ENCODE results near the gene RASL12. TPM values are rescaled to one million over a fixed set of nuclear protein-coding genes. Genes with fewer than 3 reads are reported as not detected.

RASL12 gene
- total and polyA plus RNA-seq, 2 of the 8 experiments (the other 6 are each of a cell fraction or from before 2014, with no cell fraction given), result 9.5 to 10.3 TPM

GRCh38 chr15:65077981-65078352 is 10.2 kb upstream of the RASL12 start:
- Histone ChIP-seq H2BK20ac (ENCODE audit: low read length) (peak overlapping the region; percentile 90; the same call in 1 of the 2 replicates), H3K9ac (replicated peaks in 1 of 4; ENCODE audit: extremely low read depth in 1 of 4, low read depth in 3 of 4, low read length in 3 of 4) (no peak overlapping the region), H2BK12ac (ENCODE audit: low read depth, low read length) (peak overlapping the region; percentile 90; the same call in 1 of the 2 replicates), H2BK15ac (ENCODE audit: low read length) (0 out of 2 replicates have a peak overlapping the region, but pooled peaks have one; percentile 61), H2BK120ac (replicated peaks; ENCODE audit: low read depth, low read length) (no peak overlapping the region), H3K14ac (ENCODE audit: insufficient read length) (no peak overlapping the region), H4K5ac (ENCODE audit: insufficient read length, low read depth, low read length) (no peak overlapping the region), H3K56ac (replicated peaks; ENCODE audit: insufficient read length, low read depth, low read length) (no peak overlapping the region), H3K79me2 (ENCODE audit: control insufficient read depth in 1 of 2, insufficient read depth in 2 of 2, low read length in 2 of 2) (no peaks in the 10 kb centered on the region), H4K91ac (replicated peaks; ENCODE audit: insufficient read length, low read length) (peak overlapping the region; percentile 34), H3K4me2 (ENCODE audit: insufficient read depth in 1 of 2, low read depth in 2 of 2, low read length in 2 of 2) (0 out of 4 replicates have a peak overlapping the region, but pooled peaks of 1 of the 2 experiments have one; percentile 39), H3K27ac (ENCODE audit: low read depth, low read length) (no peak overlapping the region), H3K23me2 (ENCODE audit: low read depth, low read length) (no peaks in the 10 kb centered on the region; the same call in 1 of the 2 replicates), H3K9me3 (ENCODE audit: insufficient read depth in 2 of 2, low read depth in 1 of 2, low read length in 1 of 2) (peaks cover 0 to 3% of the 10 kb centered on the region in 2 experiments; a peak in 1 of 4 replicates), H3K79me1 (ENCODE audit: low read depth, low read length) (no peaks in the 10 kb centered on the region), H3K27me3 (replicated peaks in 1 of 4; ENCODE audit: control insufficient read depth in 3 of 4, extremely low read depth in 1 of 4, insufficient read depth in 3 of 4, low read length in 3 of 4) (peaks cover 0 to 9% (median 8%) of the 10 kb centered on the region in 4 experiments; a peak in 5 of 7 replicates), H3K18ac (ENCODE audit: extremely low read depth, low read length) (no peak overlapping the region), H3K4ac (replicated peaks; ENCODE audit: insufficient read length, low read depth, low read length) (peak overlapping the region; percentile 15), H2AFZ (ENCODE audit: low read length) (peak overlapping the region; percentile 36; the same call in 1 of the 2 replicates), H2BK5ac (ENCODE audit: low read depth, low read length) (no peak overlapping the region), H3K23ac (ENCODE audit: insufficient read length) (no peak overlapping the region), H2AK5ac (ENCODE audit: low read depth, low read length) (no peak overlapping the region), H3K4me3 (ENCODE audit: extremely low read depth in 1 of 4, insufficient read depth in 2 of 4, low read depth in 3 of 4, low read length in 4 of 4) (no peak overlapping the region), H3K36me3 (ENCODE audit: control insufficient read depth in 2 of 4, insufficient read depth in 4 of 4, low read length in 3 of 4) (no peaks in the 10 kb centered on the region), H4K8ac (ENCODE audit: extremely low read depth, insufficient read depth, low read length) (peak overlapping the region; percentile 79; the same call in 1 of the 2 replicates), H4K20me1 (replicated peaks in 1 of 2; ENCODE audit: control insufficient read depth in 1 of 2, insufficient read depth in 2 of 2, low read length in 2 of 2) (no peaks in the 10 kb centered on the region), H3K4me1 (replicated peaks in 1 of 4; ENCODE audit: control insufficient read depth in 3 of 4, insufficient read depth in 4 of 4, low read length in 3 of 4) (peaks cover 3 to 13% (median 7%) of the 10 kb centered on the region in 4 experiments; a peak in 5 of 7 replicates)
- ChIA-PET CTCF (ENCODE audit: partially characterized antibody) (interaction anchor here (0.7 to 32.9 kb wide), 14 partner anchors 7 to 94 kb away, joined by 3 to 1213 read pairs (median 6); partner anchors contain the start of genes RASL12 and SLC51B), POLR2A (ENCODE audit: partially characterized antibody) (interaction anchor here (0.9 to 14.5 kb wide), 6 partner anchors 9 to 388 kb away, joined by 3 to 93 read pairs (median 4); partner anchors contain the start of gene RASL12)
- FAIRE-seq, result no peak
- peak; percentile 84 to 85 for DNase-seq (ENCODE audit: low read depth in 1 of 2, low spot score in 2 of 2)
- TF ChIP-seq MAX (IDR thresholded peaks at IDR 0.05) (peak; percentile 99), E2F6 (IDR thresholded peaks at IDR 0.05) (peak; percentile 97), CREB1 (IDR thresholded peaks at IDR 0.05) (peak; percentile 73), RAD21 (IDR thresholded peaks at IDR 0.05 in 1 of 2, conservative IDR thresholded peaks at IDR 0.05 in 1 of 2; ENCODE audit: low read depth in 2 of 2, low read length in 2 of 2) (peak; percentile 69 to 74), SIN3A (conservative IDR thresholded peaks at IDR 0.05 in 1 of 2, IDR thresholded peaks at IDR 0.05 in 1 of 2; ENCODE audit: low read depth in 1 of 2, low read length in 2 of 2) (no peak), POLR2A (IDR thresholded peaks at IDR 0.05; ENCODE audit: control extremely low read depth in 1 of 2, low read depth in 2 of 2, low read length in 2 of 2) (no peak), GABPA (IDR thresholded peaks at IDR 0.05; ENCODE audit: borderline replicate concordance, insufficient read depth, low read length) (peak; percentile 55; the same call in 1 of the 2 replicates), CTCF (IDR thresholded peaks at IDR 0.05; ENCODE audit: control extremely low read depth in 1 of 3, insufficient read depth in 1 of 3, low read depth in 1 of 3, low read length in 3 of 3) (peak; percentile 77 to 95 (median 86))
- 18% methylated on average over 24 of the region's 24 CpGs; no CpG with 5 or more reads in 1 of the 2 experiments for WGBS, 2 experiments (ENCODE audit: extremely low coverage in 1 of 2, insufficient coverage in 1 of 2, insufficient read length in 1 of 2, insufficient replicate concordance in 2 of 2, low coverage in 1 of 2, low lambda C conversion rate in 2 of 2, missing lambda C conversion rate in 1 of 2)
